Vagina (tissue), 2 donors: ENCODE data around the gene RBM42. TPM values are rescaled to one million over a fixed set of nuclear protein-coding genes. Genes with fewer than 3 reads are reported as not detected.

Source experiments
- DNase-seq, 2 donors: peaks; one replicate each; pipeline ENCODE4 v3.0.0-alpha.2; 2017; ENCODE audit errors: extremely low spot score in 2 of 2
- H3K27ac ChIP-seq: fragments of 200-600 bp; sonication (generic); one replicate; pipeline ENCODE4 v1.5.1; 2019
- H3K27me3 ChIP-seq: fragments of 200-600 bp; sonication (generic); one replicate; pipeline ENCODE4 v1.5.1; 2019
- H3K36me3 ChIP-seq, 2 donors: fragments of 200-600 bp; sonication (generic); one replicate each; pipeline ENCODE4 v1.5.1; 2017 to 2019
- H3K4me1 ChIP-seq: fragments of 200-600 bp; sonication (generic); one replicate; pipeline ENCODE4 v1.5.1; 2019
- H3K4me3 ChIP-seq, 2 donors: fragments of 200-600 bp; sonication (generic); 1 replicate in 1 of 2; 2 replicates in 1 of 2; pipeline ENCODE4 v1.5.1; 2016 to 2019
- H3K9me3 ChIP-seq: fragments of 200-600 bp; sonication (generic); one replicate; pipeline ENCODE4 v1.5.1; 2019
- POLR2A ChIP-seq, 2 donors: fragments of 450-650 bp; IDR thresholded peaks; one replicate each; pipeline ENCODE4 v1.6.1; 2017; ENCODE audit warnings: antibody characterized with exemption in 2 of 2, mild to moderate bottlenecking in 2 of 2, moderate library complexity in 2 of 2
- POLR2AphosphoS5 ChIP-seq, 2 donors: sonication (generic); formaldehyde crosslinking; IDR thresholded peaks; one replicate each; pipeline ENCODE4 v1.9.0; 2017; ENCODE audit warnings: antibody characterized with exemption in 2 of 2, mild to moderate bottlenecking in 2 of 2, low read depth in 1 of 2; ENCODE audit not compliant: insufficient read depth in 1 of 2
- intact Hi-C: fragments of 100-400 bp; cut with DNase I; formaldehyde crosslinking; loops from one replicate; pipeline ENCODE4 v1.15.1; 2023
- total RNA-seq: library from RNA; depleted of rRNA; stranded (reverse); fragments of >200 nt; gene quantifications from one replicate; pipeline ENCODE4 v1.2.3, GENCODE V29; 2016
- TF ChIP-seq, protein P1 (sequence below), 3 experiments: fragments of 450-650 bp in 2 of 3; fragments of 200-600 bp in 1 of 3; sonication (generic) in 1 of 3; IDR thresholded peaks; one replicate each; pipeline ENCODE4 v1.5.1; 2017 to 2019; ENCODE audit warnings: antibody characterized with exemption in 3 of 3, mild to moderate bottlenecking in 2 of 3, moderate library complexity in 2 of 3

RBM42 gene
- total RNA-seq, 1 donor from 2014 or later, result 54.3 TPM

DNA sequence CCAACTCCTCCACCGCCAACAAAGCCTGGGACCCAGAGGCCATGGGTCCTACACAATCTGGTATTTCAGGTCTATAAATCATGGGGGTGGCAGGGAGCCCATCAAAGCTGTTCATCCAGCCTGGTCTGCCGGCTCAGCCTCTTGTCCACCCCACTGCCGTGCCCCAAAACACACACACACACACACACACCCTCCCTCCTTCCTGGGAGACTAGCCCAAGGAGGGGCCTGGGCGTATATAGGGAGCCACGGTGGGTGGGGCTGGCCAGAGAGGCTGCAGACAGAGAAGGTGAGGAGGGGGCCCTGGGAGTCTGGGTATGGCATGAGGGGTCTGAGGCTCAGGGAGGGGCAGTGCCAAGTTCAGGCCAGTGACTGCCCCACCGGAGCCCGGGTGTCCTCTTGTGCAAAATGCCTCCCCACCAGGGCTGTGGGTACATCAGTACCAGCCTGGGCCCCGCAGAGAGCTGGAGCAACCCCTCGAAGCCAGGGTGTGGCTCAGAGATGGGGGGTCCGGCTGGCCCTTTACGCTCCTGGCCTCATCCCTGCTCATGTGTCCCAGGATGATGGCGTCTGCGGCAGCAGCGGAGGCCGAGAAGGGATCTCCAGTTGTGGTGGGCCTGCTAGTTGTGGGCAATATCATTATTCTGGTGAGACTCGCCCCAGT is 37.5 kb downstream of the RBM42 start, which contains the start of gene UPK1A:
UPK1A (plus strand) TSS at position 267 of the 663 bp plus-strand sequence; CDS start at position 563, 296 bp downstream.
- intact Hi-C loops, result no loop called here
- no peak for TF ChIP-seq POLR2A (IDR thresholded peaks at IDR 0.05)
- TF ChIP-seq, protein P1, sequence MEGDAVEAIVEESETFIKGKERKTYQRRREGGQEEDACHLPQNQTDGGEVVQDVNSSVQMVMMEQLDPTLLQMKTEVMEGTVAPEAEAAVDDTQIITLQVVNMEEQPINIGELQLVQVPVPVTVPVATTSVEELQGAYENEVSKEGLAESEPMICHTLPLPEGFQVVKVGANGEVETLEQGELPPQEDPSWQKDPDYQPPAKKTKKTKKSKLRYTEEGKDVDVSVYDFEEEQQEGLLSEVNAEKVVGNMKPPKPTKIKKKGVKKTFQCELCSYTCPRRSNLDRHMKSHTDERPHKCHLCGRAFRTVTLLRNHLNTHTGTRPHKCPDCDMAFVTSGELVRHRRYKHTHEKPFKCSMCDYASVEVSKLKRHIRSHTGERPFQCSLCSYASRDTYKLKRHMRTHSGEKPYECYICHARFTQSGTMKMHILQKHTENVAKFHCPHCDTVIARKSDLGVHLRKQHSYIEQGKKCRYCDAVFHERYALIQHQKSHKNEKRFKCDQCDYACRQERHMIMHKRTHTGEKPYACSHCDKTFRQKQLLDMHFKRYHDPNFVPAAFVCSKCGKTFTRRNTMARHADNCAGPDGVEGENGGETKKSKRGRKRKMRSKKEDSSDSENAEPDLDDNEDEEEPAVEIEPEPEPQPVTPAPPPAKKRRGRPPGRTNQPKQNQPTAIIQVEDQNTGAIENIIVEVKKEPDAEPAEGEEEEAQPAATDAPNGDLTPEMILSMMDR (IDR thresholded peaks at IDR 0.05), result no peak
- TF ChIP-seq POLR2AphosphoS5 (IDR thresholded peaks at IDR 0.05; ENCODE audit: insufficient read depth in 1 of 2, low read depth in 1 of 2), result no peak
- Histone ChIP-seq H3K27ac (no peak within 1 kb of the TSS), H3K27me3 (no peaks in the 10 kb centered on the region), H3K4me1 (no peaks in the 10 kb centered on the region), H3K36me3 (no peaks in the 10 kb centered on the region), H3K4me3 (peak within 1 kb of the TSS in 1 of 2 donors; percentile 11), H3K9me3 (no peaks in the 10 kb centered on the region)
- DNase-seq, result no peak

DNA sequence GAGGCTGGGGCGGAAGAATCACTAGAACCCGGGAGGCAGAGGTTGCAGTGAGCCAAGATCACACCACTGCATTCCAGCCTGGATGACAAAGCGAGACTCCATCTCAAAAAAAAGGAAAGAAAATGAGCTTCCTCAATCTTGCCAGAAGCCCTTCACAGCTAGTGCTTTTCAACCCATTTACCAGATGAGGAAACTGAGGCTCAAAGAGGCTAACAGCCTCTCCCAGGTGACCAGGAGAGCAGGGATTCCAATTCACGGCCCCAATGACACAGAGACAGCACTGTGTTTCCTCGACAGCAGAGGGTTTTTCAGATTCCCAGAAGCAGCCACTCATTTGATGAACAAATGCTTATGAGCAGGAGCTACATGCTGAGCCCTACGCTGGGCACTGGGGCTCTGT is 40.7 kb downstream of the RBM42 start:
- intact Hi-C loops, result no loop called here
- no peak overlapping the region for H3K27ac ChIP-seq
- TF ChIP-seq POLR2A (IDR thresholded peaks at IDR 0.05) (no peak), POLR2AphosphoS5 (IDR thresholded peaks at IDR 0.05; ENCODE audit: insufficient read depth in 1 of 2, low read depth in 1 of 2) (no peak)
- TF ChIP-seq, protein P1 (IDR thresholded peaks at IDR 0.05), result no peak
- H3K36me3 ChIP-seq, result no peaks in the 10 kb centered on the region
- no peaks in the 10 kb centered on the region for H3K9me3 ChIP-seq
- H3K4me3 ChIP-seq, result no peak overlapping the region
- H3K27me3 ChIP-seq, result no peaks in the 10 kb centered on the region
- no peaks in the 10 kb centered on the region for H3K4me1 ChIP-seq
- no peak for DNase-seq

DNA sequence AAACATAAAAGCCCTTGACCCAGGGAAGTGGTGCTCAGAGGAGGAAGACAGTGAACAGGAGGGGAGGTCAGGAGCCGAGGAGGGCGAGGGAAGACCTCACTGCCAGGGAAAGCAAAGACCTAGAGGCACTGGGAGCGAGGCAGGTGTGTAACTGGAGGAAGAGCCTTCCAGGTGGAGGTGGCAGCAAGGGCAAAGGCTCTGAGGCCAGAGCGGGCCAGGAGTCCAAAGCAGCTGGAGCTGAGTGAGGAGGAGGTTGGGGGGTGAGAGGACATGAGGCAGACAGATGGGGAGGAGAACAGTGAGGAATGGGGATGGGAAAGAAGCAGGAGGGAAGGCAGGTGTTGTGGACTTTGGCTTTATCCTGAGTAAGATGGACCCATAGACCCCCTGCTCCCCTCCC is 41.1 kb downstream of the RBM42 start:
- no peaks in the 10 kb centered on the region for H3K27me3 ChIP-seq
- TF ChIP-seq, protein P1 (IDR thresholded peaks at IDR 0.05), result no peak
- H3K9me3 ChIP-seq, result no peaks in the 10 kb centered on the region
- intact Hi-C loops, result no loop called here
- DNase-seq, result no peak
- H3K27ac ChIP-seq, result no peak overlapping the region
- H3K36me3 ChIP-seq, result no peaks in the 10 kb centered on the region
- H3K4me1 ChIP-seq, result no peaks in the 10 kb centered on the region
- H3K4me3 ChIP-seq, result no peak overlapping the region

DNA sequence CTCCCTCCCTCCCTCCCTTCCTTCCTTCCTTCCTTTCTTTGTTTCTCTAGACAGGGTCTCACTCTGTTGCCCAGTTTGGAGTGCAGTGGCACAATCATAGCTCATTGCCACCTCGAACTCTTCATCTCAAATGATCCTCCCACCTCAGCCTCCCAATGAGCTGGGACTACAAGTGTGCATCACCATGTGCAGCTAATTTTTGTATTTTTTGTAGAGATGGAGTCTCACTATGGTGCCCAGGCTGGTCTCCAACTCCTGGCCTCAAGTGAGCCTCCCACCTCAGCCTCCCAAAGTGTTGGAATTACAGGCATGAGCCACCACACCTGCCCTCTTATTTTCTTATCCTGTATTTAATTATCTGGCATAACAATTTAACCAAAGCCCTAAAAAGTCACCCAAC is 41.9 kb downstream of the RBM42 start:
- no peaks in the 10 kb centered on the region for H3K4me1 ChIP-seq
- no peak overlapping the region for H3K4me3 ChIP-seq
- intact Hi-C loops, result no loop called here
- no peak for DNase-seq
- H3K9me3 ChIP-seq, result no peaks in the 10 kb centered on the region
- H3K27ac ChIP-seq, result no peak overlapping the region
- no peaks in the 10 kb centered on the region for H3K27me3 ChIP-seq
- H3K36me3 ChIP-seq, result no peaks in the 10 kb centered on the region
- TF ChIP-seq, protein P1 (IDR thresholded peaks at IDR 0.05), result no peak
- TF ChIP-seq POLR2AphosphoS5 (IDR thresholded peaks at IDR 0.05; ENCODE audit: insufficient read depth in 1 of 2, low read depth in 1 of 2), result no peak
- TF ChIP-seq POLR2A (IDR thresholded peaks at IDR 0.05), result no peak

DNA sequence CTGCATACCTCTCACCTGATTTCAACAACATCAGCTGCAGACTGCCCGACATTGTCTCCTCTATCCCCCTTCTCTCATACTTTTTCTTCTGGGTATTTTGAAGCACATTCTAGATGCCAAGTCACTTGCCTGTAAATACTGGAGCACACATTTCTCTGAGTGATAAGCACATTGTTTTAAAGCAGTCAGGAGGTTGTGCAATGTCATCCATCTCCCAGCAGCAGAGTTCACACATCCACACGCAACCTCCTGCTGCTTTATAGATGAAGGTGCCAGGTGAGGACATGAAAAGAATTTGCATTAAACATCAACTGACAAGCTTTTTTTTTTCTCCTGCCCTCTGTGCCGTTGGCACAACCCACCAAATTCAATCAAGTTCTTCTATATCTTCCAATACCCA is 43.0 kb downstream of the RBM42 start:
- intact Hi-C loops, result no loop called here
- H3K36me3 ChIP-seq, result no peaks in the 10 kb centered on the region
- H3K27ac ChIP-seq, result no peak overlapping the region
- no peak for TF ChIP-seq POLR2A (IDR thresholded peaks at IDR 0.05)
- TF ChIP-seq, protein P1 (IDR thresholded peaks at IDR 0.05), result no peak
- H3K4me3 ChIP-seq, result no peak overlapping the region
- no peaks in the 10 kb centered on the region for H3K9me3 ChIP-seq
- DNase-seq, result no peak
- no peaks in the 10 kb centered on the region for H3K27me3 ChIP-seq
- no peaks in the 10 kb centered on the region for H3K4me1 ChIP-seq
